Measurements from ENCODE around the gene ELK4.

The ELK4 gene

GRCh38 chr1:205619376-205619775 lies 12.4 kb downstream of the ELK4 start:
- no peak overlapping the region for H3K27ac ChIP-seq (ENCODE audit: low read depth, low read length)
- H3K36me3 ChIP-seq (ENCODE audit: insufficient read depth, low read length) = peaks cover 61% of the 10 kb centered on the region
- H3K4me1 ChIP-seq (ENCODE audit: insufficient read depth, low read length) = no peaks in the 10 kb centered on the region
- no peak overlapping the region for H3K4me3 ChIP-seq (ENCODE audit: low read depth in 1 of 2, low read length in 2 of 2)
- H3K9ac ChIP-seq (ENCODE audit: low read length) = no peak overlapping the region
- no peaks in the 10 kb centered on the region for H3K27me3 ChIP-seq (ENCODE audit: control insufficient read depth in 1 of 2, insufficient read depth in 2 of 2, low read length in 2 of 2)
- H3K9me3 ChIP-seq (ENCODE audit: low read length) = no peaks in the 10 kb centered on the region

GRCh38 chr1:205616563-205617293 lies 15.1 kb downstream of the ELK4 start:
- Histone ChIP-seq H3K9ac (ENCODE audit: low read length) (no peak overlapping the region), H3K4me3 (ENCODE audit: low read depth in 1 of 2, low read length in 2 of 2) (no peak overlapping the region), H3K36me3 (ENCODE audit: insufficient read depth, low read length) (peaks cover 66% of the 10 kb centered on the region), H3K27ac (ENCODE audit: low read depth, low read length) (no peak overlapping the region), H3K27me3 (ENCODE audit: control insufficient read depth in 1 of 2, insufficient read depth in 2 of 2, low read length in 2 of 2) (no peaks in the 10 kb centered on the region), H3K9me3 (ENCODE audit: low read length) (no peaks in the 10 kb centered on the region), H3K4me1 (ENCODE audit: insufficient read depth, low read length) (no peaks in the 10 kb centered on the region)

- H3K27me3 ChIP-seq (ENCODE audit: control insufficient read depth in 1 of 2, insufficient read depth in 2 of 2, low read length in 2 of 2) = no peaks in the 10 kb centered on the region
- H3K9ac ChIP-seq (ENCODE audit: low read length) = no peak overlapping the region
- no peak overlapping the region for H3K27ac ChIP-seq (ENCODE audit: low read depth, low read length)
- H3K36me3 ChIP-seq (ENCODE audit: insufficient read depth, low read length) = peaks cover 66% of the 10 kb centered on the region
- no peaks in the 10 kb centered on the region for H3K9me3 ChIP-seq (ENCODE audit: low read length)
- H3K4me1 ChIP-seq (ENCODE audit: insufficient read depth, low read length) = no peaks in the 10 kb centered on the region
- no peak overlapping the region for H3K4me3 ChIP-seq (ENCODE audit: low read depth in 1 of 2, low read length in 2 of 2)
Observed at GRCh38 chr1:205615789-205616188, 16.0 kb downstream of the ELK4 start.

GRCh38 chr1:205613854-205614412 lies 17.9 kb downstream of the ELK4 start:
- H3K4me1 ChIP-seq (ENCODE audit: insufficient read depth, low read length) = no peaks in the 10 kb centered on the region
- H3K9ac ChIP-seq (ENCODE audit: low read length) = no peak overlapping the region
- H3K9me3 ChIP-seq (ENCODE audit: low read length) = no peaks in the 10 kb centered on the region
- H3K27ac ChIP-seq (ENCODE audit: low read depth, low read length) = no peak overlapping the region
- H3K27me3 ChIP-seq (ENCODE audit: control insufficient read depth in 1 of 2, insufficient read depth in 2 of 2, low read length in 2 of 2) = no peaks in the 10 kb centered on the region
- no peak overlapping the region for H3K4me3 ChIP-seq (ENCODE audit: low read depth in 1 of 2, low read length in 2 of 2)
- H3K36me3 ChIP-seq (ENCODE audit: insufficient read depth, low read length) = peaks cover 49% of the 10 kb centered on the region

GRCh38 chr1:205612556-205612955 lies 19.3 kb downstream of the ELK4 start:
- no peaks in the 10 kb centered on the region for H3K27me3 ChIP-seq (ENCODE audit: control insufficient read depth in 1 of 2, insufficient read depth in 2 of 2, low read length in 2 of 2)
- H3K4me3 ChIP-seq (ENCODE audit: low read depth in 1 of 2, low read length in 2 of 2) = no peak overlapping the region
- peaks cover 35% of the 10 kb centered on the region for H3K36me3 ChIP-seq (ENCODE audit: insufficient read depth, low read length)
- H3K9ac ChIP-seq (ENCODE audit: low read length) = no peak overlapping the region
- H3K27ac ChIP-seq (ENCODE audit: low read depth, low read length) = no peak overlapping the region
- no peaks in the 10 kb centered on the region for H3K9me3 ChIP-seq (ENCODE audit: low read length)
- no peaks in the 10 kb centered on the region for H3K4me1 ChIP-seq (ENCODE audit: insufficient read depth, low read length)

GRCh38 chr1:205612104-205612503 lies 19.7 kb downstream of the ELK4 start:
- H3K27ac ChIP-seq (ENCODE audit: low read depth, low read length) = no peak overlapping the region
- peaks cover 33% of the 10 kb centered on the region for H3K36me3 ChIP-seq (ENCODE audit: insufficient read depth, low read length)
- no peaks in the 10 kb centered on the region for H3K27me3 ChIP-seq (ENCODE audit: control insufficient read depth in 1 of 2, insufficient read depth in 2 of 2, low read length in 2 of 2)
- no peak overlapping the region for H3K4me3 ChIP-seq (ENCODE audit: low read depth in 1 of 2, low read length in 2 of 2)
- H3K9me3 ChIP-seq (ENCODE audit: low read length) = no peaks in the 10 kb centered on the region
- H3K4me1 ChIP-seq (ENCODE audit: insufficient read depth, low read length) = no peaks in the 10 kb centered on the region
- H3K9ac ChIP-seq (ENCODE audit: low read length) = no peak overlapping the region

- no peaks in the 10 kb centered on the region for H3K27me3 ChIP-seq (ENCODE audit: control insufficient read depth in 1 of 2, insufficient read depth in 2 of 2, low read length in 2 of 2)
- no peak overlapping the region for H3K9ac ChIP-seq (ENCODE audit: low read length)
- H3K36me3 ChIP-seq (ENCODE audit: insufficient read depth, low read length) = peaks cover 22% of the 10 kb centered on the region
- H3K4me1 ChIP-seq (ENCODE audit: insufficient read depth, low read length) = no peaks in the 10 kb centered on the region
- H3K27ac ChIP-seq (ENCODE audit: low read depth, low read length) = no peak overlapping the region
- no peak overlapping the region for H3K4me3 ChIP-seq (ENCODE audit: low read depth in 1 of 2, low read length in 2 of 2)
- H3K9me3 ChIP-seq (ENCODE audit: low read length) = no peaks in the 10 kb centered on the region
Observed at GRCh38 chr1:205610901-205611466, 20.8 kb downstream of the ELK4 start.

GRCh38 chr1:205610036-205610435 lies 21.8 kb downstream of the ELK4 start:
- Histone ChIP-seq H3K36me3 (ENCODE audit: insufficient read depth, low read length) (peaks cover 13% of the 10 kb centered on the region), H3K4me3 (ENCODE audit: low read depth in 1 of 2, low read length in 2 of 2) (no peak overlapping the region), H3K4me1 (ENCODE audit: insufficient read depth, low read length) (no peaks in the 10 kb centered on the region), H3K9me3 (ENCODE audit: low read length) (no peaks in the 10 kb centered on the region), H3K27ac (ENCODE audit: low read depth, low read length) (no peak overlapping the region), H3K9ac (ENCODE audit: low read length) (no peak overlapping the region), H3K27me3 (ENCODE audit: control insufficient read depth in 1 of 2, insufficient read depth in 2 of 2, low read length in 2 of 2) (no peaks in the 10 kb centered on the region)

GRCh38 chr1:205604825-205605505 lies 26.8 kb downstream of the ELK4 start:
- Histone ChIP-seq H3K9me3 (ENCODE audit: low read length) (no peaks in the 10 kb centered on the region), H3K27me3 (ENCODE audit: control insufficient read depth in 1 of 2, insufficient read depth in 2 of 2, low read length in 2 of 2) (no peaks in the 10 kb centered on the region), H3K4me3 (ENCODE audit: low read depth in 1 of 2, low read length in 2 of 2) (no peak overlapping the region), H3K4me1 (ENCODE audit: insufficient read depth, low read length) (peaks cover 6% of the 10 kb centered on the region), H3K9ac (ENCODE audit: low read length) (no peak overlapping the region), H3K27ac (ENCODE audit: low read depth, low read length) (no peak overlapping the region), H3K36me3 (ENCODE audit: insufficient read depth, low read length) (peaks cover 8% of the 10 kb centered on the region)

GRCh38 chr1:205604059-205604458 lies 27.8 kb downstream of the ELK4 start:
- Histone ChIP-seq H3K4me1 (ENCODE audit: insufficient read depth, low read length) (peaks cover 15% of the 10 kb centered on the region), H3K27me3 (ENCODE audit: control insufficient read depth in 1 of 2, insufficient read depth in 2 of 2, low read length in 2 of 2) (no peaks in the 10 kb centered on the region), H3K27ac (ENCODE audit: low read depth, low read length) (no peak overlapping the region), H3K9me3 (ENCODE audit: low read length) (no peaks in the 10 kb centered on the region), H3K4me3 (ENCODE audit: low read depth in 1 of 2, low read length in 2 of 2) (no peak overlapping the region), H3K36me3 (ENCODE audit: insufficient read depth, low read length) (peaks cover 8% of the 10 kb centered on the region), H3K9ac (ENCODE audit: low read length) (no peak overlapping the region)

GRCh38 chr1:205601205-205601604 lies 30.6 kb downstream of the ELK4 start:
- Histone ChIP-seq H3K9me3 (ENCODE audit: low read length) (no peaks in the 10 kb centered on the region), H3K9ac (ENCODE audit: low read length) (no peak overlapping the region), H3K4me1 (ENCODE audit: insufficient read depth, low read length) (peaks cover 31% of the 10 kb centered on the region), H3K27ac (ENCODE audit: low read depth, low read length) (no peak overlapping the region), H3K36me3 (ENCODE audit: insufficient read depth, low read length) (peaks cover 8% of the 10 kb centered on the region), H3K27me3 (ENCODE audit: control insufficient read depth in 1 of 2, insufficient read depth in 2 of 2, low read length in 2 of 2) (no peaks in the 10 kb centered on the region), H3K4me3 (ENCODE audit: low read depth in 1 of 2, low read length in 2 of 2) (no peak overlapping the region)

Measured in muscle layer of colon (tissue), 2 donors.